ENCODE measurements around the gene GJB1. TPM values are rescaled to one million over a fixed set of nuclear protein-coding genes. Genes with fewer than 3 reads are reported as not detected.

GJB1 gene
- total RNA-seq, 1 donor from 2014 or later: not detected

Other genes starting within 250 kb of the GJB1 start
- 64.0 and 68.8 TPM in 2 replicates for gene SNX12, start 154.9 kb upstream of the GJB1 start, total RNA-seq
- gene FOXO4, start 127.4 kb upstream of the GJB1 start, total RNA-seq: 17.1 and 23.3 TPM in 2 replicates
- gene CXorf65, start 116.5 kb upstream of the GJB1 start, total RNA-seq: not detected in 2 replicates
- gene IL2RG, start 111.6 kb upstream of the GJB1 start, total RNA-seq: not detected in 2 replicates
- gene MED12, start 104.6 kb upstream of the GJB1 start, total RNA-seq: 50.3 and 58.5 TPM in 2 replicates
- 0.51 and 1.1 TPM in 2 replicates for gene NLGN3, start 78.4 kb upstream of the GJB1 start, total RNA-seq
- 34.2 and 39.2 TPM in 2 replicates for gene ZMYM3, start 30.9 kb downstream of the GJB1 start, total RNA-seq
- gene NONO, start 60.4 kb downstream of the GJB1 start, total RNA-seq: 465 and 499 TPM in 2 replicates
- gene ITGB1BP2, start 78.5 kb downstream of the GJB1 start, total RNA-seq: 1.7 and 2.1 TPM in 2 replicates
- gene TAF1, start 143.1 kb downstream of the GJB1 start, total RNA-seq: 32.3 and 33.9 TPM in 2 replicates

Data from osteocyte (in vitro differentiated cells).